ENCODE data around the gene MEIS1.

MEIS1 gene

DNA sequence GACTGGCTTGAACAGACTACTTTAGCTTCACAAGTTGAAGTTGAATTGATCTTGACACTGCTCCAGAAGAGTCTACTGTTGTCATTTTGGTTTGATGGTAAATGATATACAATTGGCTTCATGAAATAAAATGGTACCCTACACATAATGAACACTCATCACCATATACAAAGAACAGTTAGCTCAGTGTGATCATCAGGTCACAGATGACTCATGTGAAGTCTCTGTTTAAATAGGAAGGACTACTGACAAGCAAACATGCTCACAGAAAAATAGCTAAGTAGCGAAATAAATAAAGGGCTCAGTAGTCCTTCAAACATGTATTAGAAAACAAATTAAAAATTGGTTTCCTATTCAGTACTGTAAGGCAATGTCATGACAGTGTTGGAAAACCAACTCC, 96.2 kb downstream of the MEIS1 start:
- H3K4me3 ChIP-seq (ENCODE audit: low read depth, low read length) = no peak overlapping the region
- no peak overlapping the region for H3K9ac ChIP-seq (ENCODE audit: low read length)
- H3K9me3 ChIP-seq (ENCODE audit: control insufficient read depth, insufficient read depth, low read depth, low read length) = no peaks in the 10 kb centered on the region
- no peak overlapping the region for H3K27ac ChIP-seq (ENCODE audit: low read depth, low read length)
- H3K4me1 ChIP-seq (ENCODE audit: control insufficient read depth, insufficient read depth, low read length) = no peaks in the 10 kb centered on the region; the same call in 1 of the 2 replicates
- no peaks in the 10 kb centered on the region for H3K27me3 ChIP-seq (ENCODE audit: control insufficient read depth, insufficient read depth, low read length)
- H3K36me3 ChIP-seq (ENCODE audit: control insufficient read depth, insufficient read depth, low read length) = no peaks in the 10 kb centered on the region

GRCh38 chr2:66531567-66531966, 96.6 kb downstream of the MEIS1 start:
- H3K9me3 ChIP-seq (ENCODE audit: control insufficient read depth, insufficient read depth, low read depth, low read length) = no peaks in the 10 kb centered on the region
- H3K27me3 ChIP-seq (ENCODE audit: control insufficient read depth, insufficient read depth, low read length) = no peaks in the 10 kb centered on the region
- peaks cover 4% of the 10 kb centered on the region for H3K4me1 ChIP-seq (ENCODE audit: control insufficient read depth, insufficient read depth, low read length)
- H3K9ac ChIP-seq (ENCODE audit: low read length) = no peak overlapping the region
- no peak overlapping the region for H3K4me3 ChIP-seq (ENCODE audit: low read depth, low read length)
- no peaks in the 10 kb centered on the region for H3K36me3 ChIP-seq (ENCODE audit: control insufficient read depth, insufficient read depth, low read length)
- H3K27ac ChIP-seq (ENCODE audit: low read depth, low read length) = no peak overlapping the region

DNA sequence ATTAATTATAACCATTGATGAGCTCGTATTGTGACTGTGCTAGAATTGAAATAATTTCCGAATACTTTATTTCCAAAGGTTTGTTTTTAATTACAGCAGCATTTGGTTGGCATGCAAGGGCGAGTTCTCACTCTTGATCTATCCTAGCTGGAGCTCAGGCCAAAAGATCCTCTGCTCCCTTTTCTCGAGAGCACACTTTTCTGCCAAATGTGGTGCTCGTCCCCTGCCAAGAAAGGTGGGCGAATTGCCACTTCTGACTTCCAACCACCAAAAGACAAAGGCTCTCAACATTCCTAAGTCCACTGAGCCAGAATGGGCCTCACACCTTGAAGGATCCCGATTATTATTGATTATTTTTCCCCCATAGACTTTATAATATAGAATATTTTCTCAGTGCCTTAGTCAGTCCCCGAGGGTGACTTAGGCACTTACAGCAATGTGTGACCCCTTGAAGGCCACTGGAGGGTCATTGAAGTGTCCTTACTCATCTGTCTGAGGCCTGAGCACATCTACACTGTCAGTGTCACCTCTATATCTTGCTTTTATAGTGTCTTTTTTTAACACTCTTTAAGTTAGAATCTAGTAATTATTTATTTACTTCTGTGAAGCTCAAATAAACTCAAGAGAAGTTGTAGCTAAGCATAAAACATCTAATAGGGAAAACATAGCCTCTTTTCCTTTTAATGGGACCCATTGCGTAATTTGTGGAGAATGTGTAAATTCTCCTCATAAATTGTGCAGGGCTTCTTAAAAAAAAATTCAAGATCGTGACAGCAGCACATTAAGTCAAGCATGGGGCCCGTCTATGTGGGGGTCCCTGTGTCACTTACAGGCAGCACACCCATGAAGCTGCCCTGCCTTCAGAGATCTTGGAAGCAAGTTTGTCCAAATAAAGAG, 98.3 kb downstream of the MEIS1 start:
- Histone ChIP-seq H3K9me3 (ENCODE audit: control insufficient read depth, insufficient read depth, low read depth, low read length) (no peaks in the 10 kb centered on the region), H3K27me3 (ENCODE audit: control insufficient read depth, insufficient read depth, low read length) (no peaks in the 10 kb centered on the region), H3K27ac (ENCODE audit: low read depth, low read length) (no peak overlapping the region), H3K4me1 (ENCODE audit: control insufficient read depth, insufficient read depth, low read length) (peaks cover 11% of the 10 kb centered on the region), H3K9ac (ENCODE audit: low read length) (no peak overlapping the region), H3K4me3 (ENCODE audit: low read depth, low read length) (no peak overlapping the region), H3K36me3 (ENCODE audit: control insufficient read depth, insufficient read depth, low read length) (no peaks in the 10 kb centered on the region)

GRCh38 chr2:66534461-66534860, 99.5 kb downstream of the MEIS1 start:
- no peak overlapping the region for H3K9ac ChIP-seq (ENCODE audit: low read length)
- no peaks in the 10 kb centered on the region for H3K27me3 ChIP-seq (ENCODE audit: control insufficient read depth, insufficient read depth, low read length)
- no peak overlapping the region for H3K4me3 ChIP-seq (ENCODE audit: low read depth, low read length)
- H3K27ac ChIP-seq (ENCODE audit: low read depth, low read length) = no peak overlapping the region
- H3K9me3 ChIP-seq (ENCODE audit: control insufficient read depth, insufficient read depth, low read depth, low read length) = no peaks in the 10 kb centered on the region
- no peaks in the 10 kb centered on the region for H3K36me3 ChIP-seq (ENCODE audit: control insufficient read depth, insufficient read depth, low read length)
- H3K4me1 ChIP-seq (ENCODE audit: control insufficient read depth, insufficient read depth, low read length) = peaks cover 11% of the 10 kb centered on the region

GRCh38 chr2:66535574-66536289, 100.8 kb downstream of the MEIS1 start:
- no peak overlapping the region for H3K9ac ChIP-seq (ENCODE audit: low read length)
- H3K27ac ChIP-seq (ENCODE audit: low read depth, low read length) = no peak overlapping the region
- H3K4me1 ChIP-seq (ENCODE audit: control insufficient read depth, insufficient read depth, low read length) = peaks cover 11% of the 10 kb centered on the region
- no peaks in the 10 kb centered on the region for H3K27me3 ChIP-seq (ENCODE audit: control insufficient read depth, insufficient read depth, low read length)
- H3K36me3 ChIP-seq (ENCODE audit: control insufficient read depth, insufficient read depth, low read length) = no peaks in the 10 kb centered on the region
- no peaks in the 10 kb centered on the region for H3K9me3 ChIP-seq (ENCODE audit: control insufficient read depth, insufficient read depth, low read depth, low read length)
- no peak overlapping the region for H3K4me3 ChIP-seq (ENCODE audit: low read depth, low read length)

DNA sequence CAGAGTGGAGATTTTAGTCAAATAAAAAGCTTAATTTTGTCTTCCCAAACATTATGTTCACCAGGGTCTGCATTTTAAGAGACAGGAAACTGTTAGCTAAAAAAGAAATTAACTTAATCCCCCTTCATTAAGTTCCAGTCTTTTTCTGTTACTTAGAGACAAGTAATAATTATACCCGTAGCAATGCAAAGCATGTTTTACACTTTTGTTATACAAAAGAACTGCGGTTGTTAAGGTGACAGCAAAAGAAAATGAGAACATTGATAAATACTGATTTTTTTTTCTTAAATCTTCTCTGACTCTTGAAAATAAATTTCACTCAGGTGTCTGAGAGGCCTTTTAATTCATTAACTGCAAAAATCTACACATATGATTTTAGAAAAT, 101.4 kb downstream of the MEIS1 start:
- Histone ChIP-seq H3K27me3 (ENCODE audit: control insufficient read depth, insufficient read depth, low read length) (no peaks in the 10 kb centered on the region), H3K27ac (ENCODE audit: low read depth, low read length) (no peak overlapping the region), H3K36me3 (ENCODE audit: control insufficient read depth, insufficient read depth, low read length) (no peaks in the 10 kb centered on the region), H3K4me3 (ENCODE audit: low read depth, low read length) (no peak overlapping the region), H3K9ac (ENCODE audit: low read length) (no peak overlapping the region), H3K4me1 (ENCODE audit: control insufficient read depth, insufficient read depth, low read length) (peaks cover 11% of the 10 kb centered on the region), H3K9me3 (ENCODE audit: control insufficient read depth, insufficient read depth, low read depth, low read length) (no peaks in the 10 kb centered on the region)

GRCh38 chr2:66536997-66537396, 102.1 kb downstream of the MEIS1 start:
- H3K4me1 ChIP-seq (ENCODE audit: control insufficient read depth, insufficient read depth, low read length) = peaks cover 15% of the 10 kb centered on the region
- H3K9me3 ChIP-seq (ENCODE audit: control insufficient read depth, insufficient read depth, low read depth, low read length) = no peaks in the 10 kb centered on the region
- no peak overlapping the region for H3K4me3 ChIP-seq (ENCODE audit: low read depth, low read length)
- no peaks in the 10 kb centered on the region for H3K36me3 ChIP-seq (ENCODE audit: control insufficient read depth, insufficient read depth, low read length)
- H3K27me3 ChIP-seq (ENCODE audit: control insufficient read depth, insufficient read depth, low read length) = no peaks in the 10 kb centered on the region
- H3K27ac ChIP-seq (ENCODE audit: low read depth, low read length) = no peak overlapping the region
- no peak overlapping the region for H3K9ac ChIP-seq (ENCODE audit: low read length)

DNA sequence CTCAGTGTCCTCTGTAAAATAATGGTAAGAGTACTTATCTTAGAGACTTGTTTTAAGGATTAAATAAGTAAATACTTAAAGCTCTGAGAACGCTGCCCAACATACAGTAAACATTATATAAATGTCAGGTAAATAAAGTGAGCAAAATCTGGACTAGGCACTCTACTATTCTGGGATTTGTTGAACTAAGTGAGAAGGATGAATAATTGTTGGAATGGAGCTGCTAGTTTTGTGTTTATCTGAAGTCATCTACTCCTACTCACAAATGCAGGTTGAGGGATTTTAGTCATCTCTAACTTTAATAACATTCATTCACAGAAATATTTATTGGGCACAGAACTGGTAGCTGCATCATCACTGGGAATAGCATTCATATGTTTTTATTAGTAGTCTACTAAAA, 103.4 kb downstream of the MEIS1 start:
- no peaks in the 10 kb centered on the region for H3K9me3 ChIP-seq (ENCODE audit: control insufficient read depth, insufficient read depth, low read depth, low read length)
- H3K4me1 ChIP-seq (ENCODE audit: control insufficient read depth, insufficient read depth, low read length) = peaks cover 20% of the 10 kb centered on the region
- H3K27me3 ChIP-seq (ENCODE audit: control insufficient read depth, insufficient read depth, low read length) = no peaks in the 10 kb centered on the region
- H3K36me3 ChIP-seq (ENCODE audit: control insufficient read depth, insufficient read depth, low read length) = no peaks in the 10 kb centered on the region
- H3K4me3 ChIP-seq (ENCODE audit: low read depth, low read length) = no peak overlapping the region
- no peak overlapping the region for H3K27ac ChIP-seq (ENCODE audit: low read depth, low read length)
- H3K9ac ChIP-seq (ENCODE audit: low read length) = no peak overlapping the region

DNA sequence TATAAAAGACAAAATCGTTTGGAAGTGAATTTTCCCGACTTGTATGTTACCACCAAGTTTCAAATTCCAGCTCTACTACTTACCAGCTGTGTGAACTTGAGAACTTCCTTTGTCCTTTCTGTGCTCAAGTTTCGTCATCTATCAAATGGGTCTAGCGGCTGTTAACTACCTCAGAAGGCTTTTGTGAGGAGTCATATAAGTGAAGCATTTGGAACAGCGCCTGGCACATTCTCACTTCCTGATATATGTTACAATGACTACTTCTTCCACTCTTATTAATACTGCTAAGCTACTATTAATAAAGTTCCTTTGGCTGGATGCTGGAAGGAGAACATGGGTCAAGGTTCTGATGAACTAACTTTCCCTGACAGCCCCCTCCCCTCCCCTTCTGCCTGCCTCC, 104.5 kb downstream of the MEIS1 start:
- H3K9me3 ChIP-seq (ENCODE audit: control insufficient read depth, insufficient read depth, low read depth, low read length) = no peaks in the 10 kb centered on the region
- H3K36me3 ChIP-seq (ENCODE audit: control insufficient read depth, insufficient read depth, low read length) = no peaks in the 10 kb centered on the region
- H3K27ac ChIP-seq (ENCODE audit: low read depth, low read length) = no peak overlapping the region
- H3K4me1 ChIP-seq (ENCODE audit: control insufficient read depth, insufficient read depth, low read length) = peaks cover 29% of the 10 kb centered on the region
- no peak overlapping the region for H3K9ac ChIP-seq (ENCODE audit: low read length)
- H3K4me3 ChIP-seq (ENCODE audit: low read depth, low read length) = no peak overlapping the region
- no peaks in the 10 kb centered on the region for H3K27me3 ChIP-seq (ENCODE audit: control insufficient read depth, insufficient read depth, low read length)

GRCh38 chr2:66541646-66542045, 106.7 kb downstream of the MEIS1 start:
- Histone ChIP-seq H3K4me1 (ENCODE audit: control insufficient read depth, insufficient read depth, low read length) (peaks cover 25% of the 10 kb centered on the region), H3K9ac (ENCODE audit: low read length) (no peak overlapping the region), H3K27me3 (ENCODE audit: control insufficient read depth, insufficient read depth, low read length) (no peaks in the 10 kb centered on the region), H3K9me3 (ENCODE audit: control insufficient read depth, insufficient read depth, low read depth, low read length) (no peaks in the 10 kb centered on the region), H3K4me3 (ENCODE audit: low read depth, low read length) (no peak overlapping the region), H3K27ac (ENCODE audit: low read depth, low read length) (no peak overlapping the region), H3K36me3 (ENCODE audit: control insufficient read depth, insufficient read depth, low read length) (no peaks in the 10 kb centered on the region)

GRCh38 chr2:66543257-66543767, 108.4 kb downstream of the MEIS1 start:
- no peak overlapping the region for H3K9ac ChIP-seq (ENCODE audit: low read length)
- H3K36me3 ChIP-seq (ENCODE audit: control insufficient read depth, insufficient read depth, low read length) = no peaks in the 10 kb centered on the region
- H3K4me3 ChIP-seq (ENCODE audit: low read depth, low read length) = no peak overlapping the region
- no peaks in the 10 kb centered on the region for H3K27me3 ChIP-seq (ENCODE audit: control insufficient read depth, insufficient read depth, low read length)
- peaks cover 18% of the 10 kb centered on the region for H3K4me1 ChIP-seq (ENCODE audit: control insufficient read depth, insufficient read depth, low read length)
- no peaks in the 10 kb centered on the region for H3K9me3 ChIP-seq (ENCODE audit: control insufficient read depth, insufficient read depth, low read depth, low read length)
- H3K27ac ChIP-seq (ENCODE audit: low read depth, low read length) = no peak overlapping the region
